Esophagus squamous epithelium (tissue), 4 donors: ENCODE measurements around the gene DICER1.

ENCODE experiments used
- CTCF ChIP-seq, 6 experiments: fragments of 450-650 bp in 4 of 6; fragments of 200-600 bp in 2 of 6; sonication (generic) in 2 of 6; IDR thresholded peaks; one replicate each; pipeline ENCODE4 v1.5.1; 2016 to 2019; ENCODE audit warnings: antibody characterized with exemption in 6 of 6, mild to moderate bottlenecking in 4 of 6, moderate library complexity in 4 of 6
- POLR2A ChIP-seq, 4 donors: fragments of 450-650 bp; IDR thresholded peaks; one replicate each; pipeline ENCODE4 v1.6.1; 2017; ENCODE audit warnings: antibody characterized with exemption in 4 of 4, mild to moderate bottlenecking in 4 of 4, moderate library complexity in 3 of 4

GRCh38 chr14:95198320-95198719, 41.0 kb upstream of the DICER1 start:
- TF ChIP-seq CTCF (IDR thresholded peaks at IDR 0.05) (no peak), POLR2A (IDR thresholded peaks at IDR 0.05) (no peak)
